Osteocyte (in vitro differentiated cells): ENCODE data around the gene SRRM2. TPM values are rescaled to one million over a fixed set of nuclear protein-coding genes. Genes with fewer than 3 reads are reported as not detected.

Experiments
- DNase-seq: peaks from one replicate; pipeline ENCODE4 v3.0.0; 2021; ENCODE audit warnings: mixed read lengths; ENCODE audit not compliant: unreplicated experiment; ENCODE audit errors: extremely low spot score
- H3K27ac Mint-ChIP-seq: one replicate; pipeline ENCODE4 v1.8.0; 2021; ENCODE audit warnings: mild to moderate bottlenecking, mixed read lengths; ENCODE audit not compliant: unreplicated experiment
- H3K27me3 Mint-ChIP-seq: one replicate; pipeline ENCODE4 v1.8.0; 2021; ENCODE audit warnings: mixed read lengths; ENCODE audit not compliant: unreplicated experiment
- H3K36me3 Mint-ChIP-seq: one replicate; pipeline ENCODE4 v1.8.0; 2021; ENCODE audit warnings: mixed read lengths; ENCODE audit not compliant: unreplicated experiment
- H3K4me1 Mint-ChIP-seq: one replicate; pipeline ENCODE4 v1.8.0; 2021; ENCODE audit warnings: mixed read lengths; ENCODE audit not compliant: unreplicated experiment
- H3K4me3 Mint-ChIP-seq: one replicate; pipeline ENCODE4 v1.8.0; 2021; ENCODE audit warnings: mild to moderate bottlenecking, moderate library complexity, mixed read lengths; ENCODE audit not compliant: unreplicated experiment
- H3K9me3 Mint-ChIP-seq: one replicate; pipeline ENCODE4 v1.8.0; 2021; ENCODE audit warnings: mixed read lengths; ENCODE audit not compliant: unreplicated experiment
- CTCF ChIP-seq: fragments of 200-600 bp; sonication (generic); IDR thresholded peaks from 2 replicates; pipeline ENCODE4 v1.5.0; 2021; ENCODE audit warnings: antibody characterized with exemption, mild to moderate bottlenecking, moderate library complexity
- total RNA-seq: library from RNA; stranded (reverse); gene quantifications from 2 replicates; pipeline ENCODE4 v1.2.1, GENCODE V29; 2021

Gene SRRM2
- total RNA-seq, 1 donor from 2014 or later = 572 TPM

- H3K27ac Mint-ChIP-seq = no peak overlapping the region
Measured at GRCh38 chr16:2737238-2737605, 15.2 kb upstream of the SRRM2 start.

DNA sequence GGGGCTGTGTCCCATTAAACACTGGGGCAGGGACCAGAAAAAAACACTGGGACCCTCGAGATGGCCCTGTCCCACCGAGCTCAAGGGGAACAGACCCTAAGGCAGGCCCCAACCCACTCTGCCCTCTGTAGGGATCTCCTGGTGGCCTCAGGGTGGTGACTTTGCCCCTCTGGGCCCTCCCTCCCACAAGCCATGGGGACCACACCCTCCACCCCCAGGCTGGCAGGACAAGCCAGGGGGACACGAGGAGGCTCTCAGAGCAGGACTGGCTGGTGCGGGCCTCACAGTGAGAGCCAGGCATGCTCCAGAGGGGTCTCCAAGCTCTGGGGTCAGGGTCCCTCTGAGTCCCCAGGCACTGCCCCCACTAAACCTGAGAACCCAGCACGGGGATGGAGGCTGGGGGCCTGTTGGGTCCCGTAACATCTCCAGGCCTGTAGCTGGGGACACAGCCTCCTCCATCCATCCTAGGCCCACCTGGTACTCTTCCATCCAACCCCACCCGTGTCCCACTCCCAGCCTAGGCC is 14.5 kb upstream of the SRRM2 start:
- DNase-seq = no peak
- H3K27ac Mint-ChIP-seq = no peak overlapping the region
- H3K36me3 Mint-ChIP-seq = no peaks in the 10 kb centered on the region
- no peak for TF ChIP-seq CTCF
- no peaks in the 10 kb centered on the region for H3K27me3 Mint-ChIP-seq
- no peaks in the 10 kb centered on the region for H3K9me3 Mint-ChIP-seq
- no peak overlapping the region for H3K4me3 Mint-ChIP-seq
- H3K4me1 Mint-ChIP-seq = no peaks in the 10 kb centered on the region

More at GRCh38 chr16:2737238-2737605, 15.2 kb upstream of the SRRM2 start:
- Mint-ChIP-seq H3K36me3 (no peaks in the 10 kb centered on the region), H3K4me1 (no peaks in the 10 kb centered on the region), H3K9me3 (no peaks in the 10 kb centered on the region), H3K27me3 (peaks cover 4% of the 10 kb centered on the region), H3K4me3 (no peak overlapping the region)
- no peak for TF ChIP-seq CTCF
- DNase-seq = no peak

DNA sequence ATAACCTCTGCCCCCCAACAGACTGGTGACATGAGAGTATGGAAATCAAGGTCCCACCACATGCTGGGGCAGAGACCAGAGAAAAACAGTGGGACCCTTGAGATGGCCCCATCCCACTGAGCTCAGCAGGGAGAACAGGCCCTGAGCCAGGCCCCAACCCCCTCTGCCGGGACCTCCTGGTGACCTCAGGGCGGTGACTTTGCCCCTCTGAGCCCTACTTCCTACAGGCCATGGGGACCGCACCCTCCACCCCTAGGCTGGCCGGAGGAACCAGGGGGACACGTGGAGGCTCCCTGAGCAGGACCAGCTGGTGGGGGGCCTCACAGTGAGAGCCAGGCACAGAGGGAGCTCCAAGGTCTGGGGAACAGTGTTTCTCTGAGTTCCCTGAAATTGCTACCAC is 13.8 kb upstream of the SRRM2 start:
- no peaks in the 10 kb centered on the region for H3K4me1 Mint-ChIP-seq
- H3K27ac Mint-ChIP-seq = no peak overlapping the region
- no peaks in the 10 kb centered on the region for H3K27me3 Mint-ChIP-seq
- H3K36me3 Mint-ChIP-seq = no peaks in the 10 kb centered on the region
- DNase-seq = no peak
- no peak overlapping the region for H3K4me3 Mint-ChIP-seq
- no peaks in the 10 kb centered on the region for H3K9me3 Mint-ChIP-seq
- TF ChIP-seq CTCF = no peak

DNA sequence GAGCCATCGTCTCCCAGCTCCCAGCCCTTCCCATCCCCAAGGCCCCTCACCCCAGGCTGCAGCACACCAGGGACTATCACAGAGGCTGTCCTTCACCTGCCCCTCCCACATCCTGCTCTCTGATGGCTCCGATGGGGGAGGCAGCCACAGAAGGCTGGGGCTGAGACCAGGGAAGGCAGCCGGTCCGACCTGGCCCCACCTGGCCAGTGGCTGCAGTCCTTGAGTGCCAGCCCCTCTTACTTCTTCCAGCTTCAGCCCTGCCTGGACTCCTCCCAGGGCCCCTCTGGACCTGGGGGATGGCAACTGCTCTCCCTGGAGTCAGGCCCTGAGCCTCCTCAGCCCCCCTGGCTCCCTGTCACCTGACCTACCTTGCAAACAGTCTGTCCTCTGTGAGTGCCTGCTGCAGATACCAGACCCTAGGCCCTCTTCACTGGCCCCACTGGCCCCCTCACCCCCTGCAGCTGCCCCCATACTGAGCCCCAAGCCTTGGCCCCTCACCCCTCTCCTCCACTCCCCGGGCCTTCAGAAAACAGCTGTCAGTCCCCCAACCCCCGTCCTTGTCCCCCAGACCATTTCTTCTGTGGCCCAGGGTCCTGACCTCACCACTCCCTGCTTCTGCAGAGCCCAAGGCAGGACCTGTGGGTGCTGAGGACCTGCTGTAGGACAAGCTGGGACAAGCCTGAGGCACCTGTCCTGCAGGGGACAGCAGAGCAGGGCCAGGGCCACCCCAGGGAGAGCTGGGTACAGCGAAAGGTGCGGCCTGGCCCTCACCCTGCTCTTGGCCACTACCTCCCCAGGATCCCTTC is 12.6 kb upstream of the SRRM2 start:
- no peaks in the 10 kb centered on the region for H3K36me3 Mint-ChIP-seq
- no peaks in the 10 kb centered on the region for H3K27me3 Mint-ChIP-seq
- H3K4me3 Mint-ChIP-seq = no peak overlapping the region
- no peaks in the 10 kb centered on the region for H3K4me1 Mint-ChIP-seq
- TF ChIP-seq CTCF = no peak
- H3K9me3 Mint-ChIP-seq = no peaks in the 10 kb centered on the region
- DNase-seq = no peak
- no peak overlapping the region for H3K27ac Mint-ChIP-seq

DNA sequence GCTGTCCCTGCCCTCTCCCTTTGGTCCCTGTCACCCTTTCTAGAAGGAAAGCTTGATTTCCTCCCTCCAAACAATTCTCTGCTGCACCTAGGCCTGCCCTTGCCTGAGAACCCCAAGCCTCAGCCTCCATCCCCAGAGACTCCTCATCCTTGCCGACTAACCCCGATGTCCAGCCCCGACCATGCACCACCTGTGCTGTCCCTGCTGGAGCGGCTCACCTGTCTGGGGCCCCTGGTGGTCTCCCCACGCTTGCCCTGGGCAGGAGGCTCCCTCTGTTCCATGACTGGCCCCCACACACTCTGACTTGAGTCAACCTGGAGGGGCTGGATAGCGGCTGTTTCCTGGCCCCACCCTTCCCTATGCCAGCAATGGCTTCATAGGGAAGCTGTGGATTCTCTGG is 12.0 kb upstream of the SRRM2 start:
- Mint-ChIP-seq H3K27ac (no peak overlapping the region), H3K27me3 (no peaks in the 10 kb centered on the region), H3K4me1 (no peaks in the 10 kb centered on the region), H3K9me3 (no peaks in the 10 kb centered on the region), H3K36me3 (no peaks in the 10 kb centered on the region), H3K4me3 (no peak overlapping the region)
- TF ChIP-seq CTCF = no peak
- no peak for DNase-seq
